Stimulated activated CD8-positive, alpha-beta memory T cell treated with anti-CD3 and anti-CD28 coated beads, Interleukin-15, amount 100 ng/mL, for 24 hours (primary cell): ENCODE measurements around the gene ME3.

Experiments
- DNase-seq: peaks from one replicate; pipeline ENCODE4 v3.0.0-alpha.2; 2020; ENCODE audit warnings: low read depth

The ME3 gene

GRCh38 chr11:86672007-86672621 is at the start of gene ME3:
Gene ME3, minus strand, starts transcription at chr11:86672616.
- DNase-seq = peak; percentile 12

- DNase-seq = no peak
Measured at GRCh38 chr11:86722006-86722405, 49.6 kb upstream of the ME3 start.

- DNase-seq = no peak
Measured at GRCh38 chr11:86720546-86720945, 48.1 kb upstream of the ME3 start.

GRCh38 chr11:86719781-86720463 is 47.5 kb upstream of the ME3 start:
- DNase-seq = no peak

- DNase-seq = no peak
Measured at GRCh38 chr11:86718999-86719398, 46.6 kb upstream of the ME3 start.

GRCh38 chr11:86718521-86718920 is 46.1 kb upstream of the ME3 start:
- DNase-seq = no peak

- no peak for DNase-seq
Measured at GRCh38 chr11:86717817-86718501, 45.5 kb upstream of the ME3 start.

GRCh38 chr11:86715611-86716010 is 43.2 kb upstream of the ME3 start:
- DNase-seq = no peak

- no peak for DNase-seq
Measured at GRCh38 chr11:86713552-86713951, 41.1 kb upstream of the ME3 start.

GRCh38 chr11:86710936-86711335 is 38.5 kb upstream of the ME3 start:
- no peak for DNase-seq

GRCh38 chr11:86708669-86709068 is 36.3 kb upstream of the ME3 start:
- DNase-seq = no peak

GRCh38 chr11:86706338-86707131 is 34.1 kb upstream of the ME3 start:
- DNase-seq = no peak

- DNase-seq = no peak
Measured at GRCh38 chr11:86704710-86705109, 32.3 kb upstream of the ME3 start.

GRCh38 chr11:86703987-86704386 is 31.6 kb upstream of the ME3 start:
- DNase-seq = no peak

- DNase-seq = no peak
Measured at GRCh38 chr11:86702220-86702983, 30.0 kb upstream of the ME3 start.

GRCh38 chr11:86699040-86699791 is 26.8 kb upstream of the ME3 start:
- no peak for DNase-seq

- no peak for DNase-seq
Measured at GRCh38 chr11:86698639-86699038, 26.2 kb upstream of the ME3 start.

GRCh38 chr11:86696451-86696850 is 24.0 kb upstream of the ME3 start:
- DNase-seq = no peak

GRCh38 chr11:86696004-86696403 is 23.6 kb upstream of the ME3 start:
- no peak for DNase-seq

GRCh38 chr11:86695373-86695772 is 23.0 kb upstream of the ME3 start:
- no peak for DNase-seq

- DNase-seq = no peak
Measured at GRCh38 chr11:86693518-86693917, 21.1 kb upstream of the ME3 start.
